Activated naive CD8-positive, alpha-beta T cell treated with anti-CD3 and anti-CD28 coated beads, Interleukin-2, amount 50 U/mL, for 24 hours (primary cell): Measurements from ENCODE around the gene ABCB9.

Experiments
- ATAC-seq: fragments of 150-1000 bp; cut with Tn5 transposase; one replicate; pipeline ENCODE4 v1.10.0; 2021
- DNase-seq: peaks from one replicate; pipeline ENCODE4 v3.0.0; 2021
- H3K27ac Mint-ChIP-seq: one replicate; pipeline ENCODE4 v1.8.0; 2021; ENCODE audit warnings: mild to moderate bottlenecking, mixed read lengths
- H3K27me3 Mint-ChIP-seq: one replicate; pipeline ENCODE4 v1.8.0; 2021; ENCODE audit warnings: mixed read lengths
- H3K36me3 Mint-ChIP-seq: one replicate; pipeline ENCODE4 v1.8.0; 2021; ENCODE audit warnings: low read depth, mixed read lengths
- H3K4me1 Mint-ChIP-seq: one replicate; pipeline ENCODE4 v1.8.0; 2021; ENCODE audit warnings: mixed read lengths
- H3K4me3 Mint-ChIP-seq: one replicate; pipeline ENCODE4 v1.8.0; 2021; ENCODE audit warnings: mild to moderate bottlenecking, moderate library complexity, mixed read lengths
- H3K9me3 Mint-ChIP-seq: one replicate; pipeline ENCODE4 v1.8.0; 2021; ENCODE audit warnings: mixed read lengths

ABCB9 gene

DNA sequence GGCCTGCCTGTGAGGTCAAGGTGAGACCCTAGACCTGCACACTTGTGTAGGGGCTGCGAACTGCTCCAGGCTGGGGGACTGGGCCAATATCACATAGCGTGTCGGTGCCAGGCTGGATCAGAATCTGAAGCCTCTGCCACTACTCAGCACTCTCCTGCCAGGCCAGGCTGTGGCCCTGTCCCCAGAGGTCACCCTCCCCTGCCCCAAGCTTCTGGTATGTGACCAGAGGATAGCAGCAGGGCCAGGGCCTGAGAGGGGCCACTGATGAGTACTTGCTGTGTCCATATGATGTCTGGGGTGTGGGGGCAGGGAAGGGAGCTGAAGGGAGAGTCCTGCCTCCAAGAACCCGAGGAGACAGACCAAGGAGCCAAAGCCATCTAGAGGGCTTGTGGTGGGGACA, 32.1 kb upstream of the ABCB9 start:
- no peak overlapping the region for H3K4me3 Mint-ChIP-seq
- H3K4me1 Mint-ChIP-seq: peaks cover 3% of the 10 kb centered on the region
- no peaks in the 10 kb centered on the region for H3K9me3 Mint-ChIP-seq
- H3K36me3 Mint-ChIP-seq: no peaks in the 10 kb centered on the region
- ATAC-seq: no peak
- H3K27ac Mint-ChIP-seq: no peak overlapping the region
- H3K27me3 Mint-ChIP-seq: no peaks in the 10 kb centered on the region
- DNase-seq: no peak

DNA sequence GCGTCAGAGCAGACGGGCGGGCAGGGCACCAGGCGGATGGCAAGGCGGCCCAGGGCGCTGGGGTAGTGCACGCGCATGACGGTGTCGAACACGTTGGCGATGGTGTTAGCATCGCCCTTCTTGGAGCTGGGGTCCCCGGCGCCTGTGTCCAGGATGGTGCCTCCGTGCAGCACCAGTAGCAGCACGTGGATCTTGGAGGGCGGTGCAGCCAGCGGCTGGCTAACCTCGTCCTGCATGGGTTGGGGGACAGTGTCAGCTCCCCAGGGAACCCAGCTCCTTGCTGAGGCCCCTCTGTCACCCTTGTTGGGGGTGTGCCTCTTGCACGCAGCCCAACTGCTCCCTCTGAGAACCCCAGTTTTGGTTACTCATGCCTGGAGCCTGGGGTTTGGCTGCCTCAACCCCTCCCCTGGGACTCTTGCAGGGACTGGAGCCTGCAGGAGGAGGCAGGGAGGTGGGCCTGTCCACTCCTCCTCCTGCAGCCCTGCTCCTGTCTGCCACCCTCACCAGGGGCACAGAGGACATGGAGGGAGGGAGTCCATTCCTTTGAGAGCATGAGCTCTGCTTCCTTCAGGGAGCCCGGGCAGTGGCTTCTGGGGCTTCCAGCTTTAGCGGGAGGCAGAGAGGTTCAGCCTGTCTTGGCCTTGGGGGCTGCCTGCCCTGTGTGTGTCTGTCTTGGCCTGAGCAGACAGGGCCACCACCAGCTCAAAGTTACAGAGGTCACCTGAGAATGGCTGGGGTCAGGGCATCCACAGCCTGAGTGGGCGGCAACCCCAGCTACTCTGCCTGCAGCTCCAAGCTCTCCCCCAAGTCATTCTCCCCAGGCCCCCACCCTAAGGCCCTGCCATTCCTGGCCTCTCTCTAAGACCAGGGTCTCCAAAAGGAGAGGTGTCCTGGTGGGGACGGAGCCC, 31.3 kb upstream of the ABCB9 start:
- H3K9me3 Mint-ChIP-seq: no peaks in the 10 kb centered on the region
- peaks cover 5% of the 10 kb centered on the region for H3K4me1 Mint-ChIP-seq
- H3K36me3 Mint-ChIP-seq: no peaks in the 10 kb centered on the region
- H3K27me3 Mint-ChIP-seq: no peaks in the 10 kb centered on the region
- no peak overlapping the region for H3K4me3 Mint-ChIP-seq
- ATAC-seq (no peak), DNase-seq (no peak)
- H3K27ac Mint-ChIP-seq: no peak overlapping the region

DNA sequence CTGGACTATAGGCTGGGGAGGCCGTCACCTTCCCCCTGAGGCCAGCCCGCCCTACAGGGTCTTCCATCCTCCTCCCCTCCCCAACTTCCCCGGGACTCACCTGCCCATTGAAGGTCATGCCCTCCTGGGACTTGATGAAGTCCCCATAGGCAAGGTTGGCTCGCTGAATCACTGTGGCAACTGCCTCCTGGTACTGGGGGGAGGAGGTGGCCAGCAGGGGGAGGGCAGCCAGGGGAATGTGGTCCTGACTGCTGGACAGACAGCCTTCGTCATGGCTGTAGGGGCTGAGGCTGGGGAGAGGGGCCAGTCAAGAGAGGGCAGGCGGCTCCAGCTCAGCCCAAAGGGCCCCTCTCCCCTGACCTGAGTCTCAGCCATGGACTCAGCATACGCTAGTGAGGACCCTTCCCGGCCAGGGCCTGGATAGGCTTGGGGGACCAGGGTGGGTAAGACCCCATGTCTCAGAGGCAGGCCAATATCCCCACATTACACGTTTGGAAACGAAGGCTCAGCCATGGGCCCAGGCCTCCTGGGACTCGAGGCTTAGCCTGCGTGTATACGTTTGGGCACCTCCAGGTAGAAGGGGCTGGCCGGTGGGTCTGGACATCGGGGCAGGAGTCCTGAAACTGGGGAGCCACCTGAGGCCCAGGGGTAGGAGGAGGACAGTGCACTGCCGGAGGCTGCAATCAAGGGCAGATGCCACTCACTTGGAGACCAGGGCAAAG, 30.5 kb upstream of the ABCB9 start:
- no peaks in the 10 kb centered on the region for H3K27me3 Mint-ChIP-seq
- H3K27ac Mint-ChIP-seq: no peak overlapping the region
- no peak for DNase-seq
- H3K9me3 Mint-ChIP-seq: no peaks in the 10 kb centered on the region
- no peak for ATAC-seq
- H3K36me3 Mint-ChIP-seq: no peaks in the 10 kb centered on the region
- H3K4me1 Mint-ChIP-seq: peaks cover 5% of the 10 kb centered on the region
- no peak overlapping the region for H3K4me3 Mint-ChIP-seq

DNA sequence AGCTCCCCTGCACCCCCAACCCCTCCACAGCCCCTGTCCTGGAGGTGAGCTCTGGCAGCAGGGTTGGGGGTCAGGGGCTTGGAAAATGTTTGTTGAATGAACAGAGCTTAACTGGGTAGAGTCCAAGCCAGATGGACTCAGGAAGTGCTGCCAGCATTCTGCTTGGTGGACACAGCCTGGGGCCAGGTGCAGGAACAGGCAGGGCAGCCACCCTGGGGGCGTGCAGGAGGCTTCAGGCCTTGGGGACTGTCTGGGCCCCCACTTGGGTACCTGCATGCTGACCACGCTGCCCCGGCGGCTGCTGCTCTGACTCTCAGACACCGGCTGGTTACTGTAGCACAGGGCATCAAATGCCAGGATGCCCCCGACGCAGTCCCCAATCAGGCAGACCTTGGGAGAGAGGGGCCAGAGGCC, 29.9 kb upstream of the ABCB9 start:
- no peak for DNase-seq
- H3K9me3 Mint-ChIP-seq: no peaks in the 10 kb centered on the region
- H3K27ac Mint-ChIP-seq: no peak overlapping the region
- H3K36me3 Mint-ChIP-seq: no peaks in the 10 kb centered on the region
- H3K27me3 Mint-ChIP-seq: no peaks in the 10 kb centered on the region
- ATAC-seq: no peak
- H3K4me1 Mint-ChIP-seq: peaks cover 5% of the 10 kb centered on the region
- H3K4me3 Mint-ChIP-seq: no peak overlapping the region

DNA sequence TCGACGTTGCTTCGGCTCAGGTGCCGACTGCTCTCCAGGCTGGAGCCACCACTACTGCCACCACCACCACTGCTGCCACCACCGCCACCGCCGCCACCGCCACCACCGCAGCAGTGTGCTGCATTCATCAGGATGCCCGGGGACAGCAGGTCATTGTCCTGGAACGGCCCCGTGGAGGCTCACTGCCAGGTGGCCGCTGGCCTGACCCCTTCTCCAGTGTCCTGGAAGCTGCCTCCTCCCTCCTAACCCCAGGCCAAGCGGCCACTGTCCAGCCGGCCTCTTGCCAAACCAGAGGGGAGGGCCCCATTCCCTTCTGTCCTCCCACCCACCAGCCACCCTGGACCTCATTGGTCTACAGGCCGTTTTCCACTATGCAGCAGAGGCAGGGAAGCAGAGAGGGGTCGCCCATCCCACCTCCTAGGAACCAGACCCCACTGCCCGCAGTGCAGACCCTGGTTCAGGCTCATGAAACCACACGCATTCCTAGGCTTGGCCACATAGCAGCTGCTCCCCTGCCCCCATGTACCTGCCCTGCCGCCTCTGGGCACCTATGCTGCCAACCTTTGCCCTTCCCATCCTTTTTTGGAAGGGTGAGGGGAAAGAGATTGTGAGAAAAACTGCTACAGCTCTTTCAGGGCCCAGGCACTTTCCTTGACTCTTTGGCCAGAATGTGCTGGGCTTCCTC, 29.4 kb upstream of the ABCB9 start:
- no peak overlapping the region for H3K27ac Mint-ChIP-seq
- peaks cover 5% of the 10 kb centered on the region for H3K4me1 Mint-ChIP-seq
- ATAC-seq (no peak), DNase-seq (no peak)
- no peaks in the 10 kb centered on the region for H3K9me3 Mint-ChIP-seq
- H3K27me3 Mint-ChIP-seq: no peaks in the 10 kb centered on the region
- H3K36me3 Mint-ChIP-seq: no peaks in the 10 kb centered on the region
- no peak overlapping the region for H3K4me3 Mint-ChIP-seq

DNA sequence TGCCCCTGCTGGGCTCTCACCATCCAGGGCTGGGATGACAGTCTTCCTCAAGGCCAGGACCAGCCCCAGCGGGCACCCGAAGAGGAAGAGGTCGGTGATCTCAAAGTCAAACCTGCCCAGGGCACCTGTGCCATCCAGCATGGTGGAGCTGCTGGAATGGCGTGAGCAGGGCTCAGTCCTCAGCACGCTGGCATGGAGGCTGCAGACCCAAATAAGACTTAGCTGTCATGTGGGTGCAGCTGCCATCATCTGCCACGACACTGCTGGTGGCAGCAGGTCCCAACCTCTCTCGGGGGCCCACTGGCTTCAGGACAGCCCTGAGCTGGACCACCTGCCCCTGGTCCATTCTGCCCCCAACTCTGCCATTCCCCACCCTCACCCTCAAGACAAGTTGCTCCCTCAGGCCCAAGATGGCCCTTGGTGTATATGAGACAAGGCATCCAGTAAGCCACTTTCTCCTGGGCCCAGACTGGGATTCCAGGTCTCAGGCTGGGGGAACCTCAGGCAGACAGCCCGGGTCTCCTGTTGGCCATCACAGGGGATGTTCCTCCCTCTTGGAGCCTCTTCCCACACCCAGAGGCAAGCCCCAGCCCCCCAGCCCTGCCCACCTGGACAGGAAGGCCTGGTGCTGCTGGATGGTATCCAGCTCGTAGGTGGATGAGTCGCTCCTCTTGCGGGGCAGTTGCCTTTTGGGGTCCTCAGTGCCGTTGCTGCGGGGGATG, 28.7 kb upstream of the ABCB9 start:
- Mint-ChIP-seq H3K9me3 (no peaks in the 10 kb centered on the region), H3K4me1 (peaks cover 5% of the 10 kb centered on the region), H3K27ac (no peak overlapping the region), H3K36me3 (no peaks in the 10 kb centered on the region), H3K27me3 (no peaks in the 10 kb centered on the region), H3K4me3 (no peak overlapping the region)
- no peak for DNase-seq
- no peak for ATAC-seq

DNA sequence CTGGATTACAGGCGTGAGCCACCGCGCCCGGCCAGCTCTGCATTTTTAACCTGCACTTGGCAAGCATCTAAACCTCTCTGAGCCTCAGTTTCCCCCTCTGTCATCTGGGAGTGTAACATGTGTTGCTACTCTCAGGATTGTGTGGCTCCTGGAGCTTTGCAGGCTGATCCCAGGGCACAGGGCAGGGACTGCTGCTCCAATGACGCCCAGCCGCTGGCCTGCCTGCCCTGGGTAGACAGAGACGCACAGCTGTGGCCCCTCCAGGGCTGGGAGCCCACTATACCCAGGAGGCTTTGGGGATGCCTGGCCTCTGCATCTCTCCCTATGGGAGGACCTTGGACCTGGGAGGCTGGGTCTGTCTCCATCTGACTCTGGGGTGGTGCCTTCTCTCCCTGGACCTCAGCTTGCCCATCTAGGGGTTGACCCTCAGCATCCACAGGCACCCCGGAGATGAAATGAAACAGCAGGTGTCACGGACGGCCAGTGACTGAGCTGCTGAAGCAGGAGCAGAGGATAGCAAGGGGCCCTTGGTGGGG, 27.9 kb upstream of the ABCB9 start:
- peaks cover 5% of the 10 kb centered on the region for H3K4me1 Mint-ChIP-seq
- no peak for DNase-seq
- no peak for ATAC-seq
- H3K27me3 Mint-ChIP-seq: no peaks in the 10 kb centered on the region
- no peak overlapping the region for H3K27ac Mint-ChIP-seq
- H3K36me3 Mint-ChIP-seq: no peaks in the 10 kb centered on the region
- H3K9me3 Mint-ChIP-seq: no peaks in the 10 kb centered on the region
- H3K4me3 Mint-ChIP-seq: no peak overlapping the region

DNA sequence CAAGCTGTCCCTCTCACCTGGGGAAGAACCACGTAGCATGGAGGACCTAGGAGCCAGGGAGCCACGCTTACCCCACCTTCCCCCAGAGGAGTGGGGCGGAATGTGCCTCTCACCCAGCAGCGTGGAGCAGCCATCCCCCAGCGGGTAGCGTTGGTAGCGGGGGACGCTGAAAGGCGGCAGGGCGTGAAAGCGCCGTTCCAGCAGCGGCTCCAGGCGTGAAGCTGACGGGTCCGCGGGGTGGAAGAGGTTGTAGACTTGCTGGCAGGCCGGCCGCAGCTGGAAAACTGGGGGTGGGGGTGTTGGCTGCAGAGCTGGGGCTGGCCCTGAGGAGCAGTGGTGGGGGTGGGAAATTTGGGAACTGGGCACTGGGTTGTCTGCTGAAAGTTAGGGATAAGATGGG, 26.1 kb upstream of the ABCB9 start:
- Mint-ChIP-seq H3K27ac (no peak overlapping the region), H3K4me1 (peaks cover 5% of the 10 kb centered on the region), H3K4me3 (no peak overlapping the region), H3K9me3 (no peaks in the 10 kb centered on the region), H3K27me3 (no peaks in the 10 kb centered on the region), H3K36me3 (no peaks in the 10 kb centered on the region)
- DNase-seq (no peak), ATAC-seq (no peak)

DNA sequence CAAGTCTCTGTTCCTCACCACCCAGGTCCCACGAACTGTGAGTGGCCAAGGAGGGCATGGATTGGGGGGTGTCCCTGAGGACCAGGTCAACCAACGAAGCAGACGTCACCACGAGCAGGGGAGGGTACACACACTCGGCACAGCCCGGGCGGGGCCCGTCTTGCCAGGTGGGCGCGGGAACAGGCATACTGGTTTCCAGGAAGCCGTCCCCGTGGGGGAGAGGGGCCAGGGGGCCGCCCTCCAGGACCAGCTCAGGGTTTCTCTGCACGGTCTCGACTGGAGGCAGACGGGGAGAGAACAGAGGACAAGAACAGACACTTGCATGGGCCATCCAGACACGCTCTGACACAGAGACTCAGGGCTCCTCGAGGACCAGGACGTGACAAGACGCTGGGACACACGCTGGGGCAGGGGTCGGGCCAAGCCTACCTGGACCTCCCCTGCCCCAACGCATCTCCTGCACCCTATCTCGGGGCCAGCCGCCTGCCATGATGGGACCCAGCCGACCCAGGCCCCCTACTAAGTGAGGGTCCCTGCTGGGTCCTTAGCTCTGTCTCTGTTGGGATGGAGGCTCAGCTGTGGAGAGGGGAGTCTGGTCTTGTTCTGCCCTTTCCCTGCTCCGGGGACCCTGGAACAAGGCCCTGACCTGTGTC, 25.5 kb upstream of the ABCB9 start:
- DNase-seq (no peak), ATAC-seq (no peak)
- Mint-ChIP-seq H3K36me3 (no peaks in the 10 kb centered on the region), H3K4me1 (peaks cover 5% of the 10 kb centered on the region), H3K27me3 (no peaks in the 10 kb centered on the region), H3K9me3 (no peaks in the 10 kb centered on the region), H3K4me3 (no peak overlapping the region), H3K27ac (no peak overlapping the region)

DNA sequence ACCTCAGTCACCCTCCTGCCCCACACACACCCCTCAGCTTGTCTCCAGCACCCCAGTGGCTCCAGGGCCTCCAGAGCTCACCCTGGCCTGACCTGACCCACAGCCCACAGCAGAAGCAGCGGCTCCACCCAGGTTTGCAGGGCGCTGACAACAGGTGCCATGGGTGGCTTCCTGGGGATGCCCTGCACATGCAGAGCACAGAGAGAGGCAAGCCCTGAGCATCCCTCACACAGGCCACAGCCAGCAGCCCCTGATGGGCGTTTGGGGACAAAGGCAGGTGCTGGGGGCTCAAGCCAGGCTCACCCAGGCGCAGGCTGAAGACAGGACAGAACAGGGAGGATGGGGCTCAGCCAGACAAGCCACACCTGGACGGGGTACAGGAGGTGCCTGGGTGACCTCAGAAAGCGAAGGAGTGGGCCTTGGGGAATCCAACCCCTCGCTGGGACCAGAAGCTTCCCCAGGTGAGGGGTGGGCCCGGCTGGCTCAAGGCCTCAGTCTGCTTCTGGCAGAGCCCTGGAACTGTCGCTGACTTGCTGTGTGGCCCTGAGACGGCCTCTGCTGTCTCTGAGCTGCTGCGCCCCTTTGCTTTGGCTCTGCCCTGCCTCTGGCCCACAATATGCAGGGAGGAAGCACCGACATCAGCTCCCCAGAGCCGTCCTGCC, 24.8 kb upstream of the ABCB9 start:
- H3K27me3 Mint-ChIP-seq: no peaks in the 10 kb centered on the region
- no peaks in the 10 kb centered on the region for H3K36me3 Mint-ChIP-seq
- no peak for ATAC-seq
- H3K9me3 Mint-ChIP-seq: no peaks in the 10 kb centered on the region
- no peak overlapping the region for H3K4me3 Mint-ChIP-seq
- peaks cover 5% of the 10 kb centered on the region for H3K4me1 Mint-ChIP-seq
- DNase-seq: no peak
- H3K27ac Mint-ChIP-seq: no peak overlapping the region

DNA sequence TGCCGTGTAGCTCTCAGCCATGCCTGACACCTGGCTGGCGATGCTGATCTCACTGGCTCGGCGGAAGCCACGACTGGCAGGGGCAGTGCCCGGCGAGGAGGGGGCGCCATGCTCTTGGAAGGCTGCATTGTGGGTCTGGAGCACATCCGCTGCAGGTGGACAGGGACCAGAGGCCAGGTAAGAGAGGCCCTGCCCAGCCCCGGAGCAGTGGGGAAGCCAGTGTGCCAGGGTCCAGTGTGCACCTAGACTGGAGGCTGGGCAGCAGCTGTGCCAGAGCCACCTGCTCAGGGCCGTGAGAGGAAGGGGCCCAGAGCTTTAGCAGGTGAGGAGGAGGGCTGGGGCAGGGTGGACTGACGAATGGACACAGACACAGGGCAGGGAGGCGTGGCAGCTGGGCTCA, 24.3 kb upstream of the ABCB9 start:
- H3K27ac Mint-ChIP-seq: no peak overlapping the region

DNA sequence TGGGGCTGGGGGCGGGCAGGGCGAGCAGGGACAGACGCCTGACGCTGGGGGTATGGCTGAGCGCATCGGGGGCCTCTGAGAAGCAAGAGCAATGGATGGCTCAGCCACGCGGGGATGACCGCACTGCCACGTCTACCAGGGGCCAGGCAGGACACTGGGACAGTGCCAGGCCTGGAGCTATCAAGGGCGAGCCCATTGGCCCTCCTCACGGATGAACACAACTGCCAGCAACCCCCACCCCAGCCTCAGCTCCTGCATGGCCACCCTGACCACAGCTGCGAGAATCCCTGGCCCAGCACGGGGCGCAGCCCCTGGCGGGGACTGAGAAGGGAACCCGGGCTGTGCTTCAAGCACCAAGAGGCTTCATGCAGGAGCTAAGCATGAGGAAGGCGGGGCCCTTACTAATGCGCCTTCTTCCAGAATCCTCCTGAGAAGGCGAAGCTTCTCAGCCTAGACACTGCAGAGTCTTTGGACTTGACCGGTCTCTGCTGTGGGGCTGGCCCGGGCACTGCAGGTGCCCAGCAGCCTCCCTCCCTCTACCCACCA, 23.7 kb upstream of the ABCB9 start:
- Mint-ChIP-seq H3K27ac (no peak overlapping the region), H3K27me3 (no peaks in the 10 kb centered on the region), H3K36me3 (no peaks in the 10 kb centered on the region), H3K9me3 (no peaks in the 10 kb centered on the region), H3K4me3 (no peak overlapping the region), H3K4me1 (peaks cover 5% of the 10 kb centered on the region)
- ATAC-seq: no peak
- DNase-seq: no peak

More for the DNA sequence above, 24.3 kb upstream of the ABCB9 start:
- H3K9me3 Mint-ChIP-seq: no peaks in the 10 kb centered on the region
- H3K36me3 Mint-ChIP-seq: no peaks in the 10 kb centered on the region
- no peak overlapping the region for H3K4me3 Mint-ChIP-seq
- DNase-seq: no peak
- peaks cover 5% of the 10 kb centered on the region for H3K4me1 Mint-ChIP-seq
- no peak for ATAC-seq
- H3K27me3 Mint-ChIP-seq: no peaks in the 10 kb centered on the region

DNA sequence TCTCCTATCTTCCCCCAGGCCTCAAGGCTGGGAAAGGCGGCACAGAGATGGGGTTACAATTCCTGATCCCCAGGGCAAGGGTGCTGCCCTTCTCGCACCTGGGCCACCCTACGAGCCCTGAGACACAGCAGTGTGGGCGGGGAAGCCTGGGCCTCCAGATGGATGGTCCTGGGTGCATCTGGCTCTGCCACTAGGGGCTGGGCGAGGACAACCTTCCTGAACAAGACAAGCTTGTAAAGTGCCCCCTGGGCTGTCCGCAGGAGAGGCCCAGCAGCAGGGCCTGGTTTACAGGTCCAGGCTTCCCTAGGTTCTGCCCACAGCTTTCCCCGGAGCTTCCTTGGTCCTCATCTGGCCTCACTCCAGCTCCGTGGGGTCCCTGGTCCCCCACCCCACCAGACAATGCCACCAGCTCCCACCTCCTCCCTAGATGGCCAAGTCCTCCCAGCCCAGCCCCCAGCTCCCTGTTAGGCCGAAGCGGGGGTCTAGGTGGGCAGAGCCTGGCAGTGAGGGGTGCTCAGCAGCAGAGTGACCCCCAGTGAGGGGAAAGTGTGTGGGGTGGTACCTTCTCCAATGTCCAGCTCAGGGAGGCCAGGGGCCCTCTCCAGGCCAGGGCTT, 23.1 kb upstream of the ABCB9 start:
- no peak for DNase-seq
- H3K4me3 Mint-ChIP-seq: no peak overlapping the region
- no peaks in the 10 kb centered on the region for H3K9me3 Mint-ChIP-seq

More for the DNA sequence above, 23.1 kb upstream of the ABCB9 start:
- H3K27me3 Mint-ChIP-seq: no peaks in the 10 kb centered on the region
- H3K4me1 Mint-ChIP-seq: peaks cover 9% of the 10 kb centered on the region
- no peak for ATAC-seq
- H3K36me3 Mint-ChIP-seq: no peaks in the 10 kb centered on the region
- no peak overlapping the region for H3K27ac Mint-ChIP-seq
